Measurements from ENCODE around the gene NRXN3. TPM values are rescaled to one million over a fixed set of nuclear protein-coding genes. Genes with fewer than 3 reads are reported as not detected.

Gene NRXN3
- total RNA-seq, 1 donor from 2014 or later = 20.3 TPM

DNA sequence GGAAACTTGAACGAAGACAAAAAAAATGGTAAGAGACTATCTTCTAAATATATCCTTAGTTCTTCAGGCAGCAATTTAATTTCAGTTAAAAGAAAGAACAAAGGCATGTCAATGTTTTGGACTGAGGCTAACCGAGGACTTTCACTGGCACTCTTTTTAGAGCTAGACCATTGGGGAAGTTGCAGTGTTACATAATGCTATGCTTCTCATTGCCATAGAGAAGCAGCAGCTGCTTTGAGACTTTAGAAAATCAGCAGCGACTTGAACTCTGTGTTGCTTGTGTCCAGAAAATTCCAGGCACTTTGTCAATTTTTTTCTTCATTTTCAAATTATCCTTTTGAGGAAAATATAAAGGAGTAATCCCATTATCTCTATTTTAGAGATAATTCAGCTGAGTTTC, 964.2 kb downstream of the NRXN3 start:
- no peak for DNase-seq (ENCODE audit: low spot score)

DNA sequence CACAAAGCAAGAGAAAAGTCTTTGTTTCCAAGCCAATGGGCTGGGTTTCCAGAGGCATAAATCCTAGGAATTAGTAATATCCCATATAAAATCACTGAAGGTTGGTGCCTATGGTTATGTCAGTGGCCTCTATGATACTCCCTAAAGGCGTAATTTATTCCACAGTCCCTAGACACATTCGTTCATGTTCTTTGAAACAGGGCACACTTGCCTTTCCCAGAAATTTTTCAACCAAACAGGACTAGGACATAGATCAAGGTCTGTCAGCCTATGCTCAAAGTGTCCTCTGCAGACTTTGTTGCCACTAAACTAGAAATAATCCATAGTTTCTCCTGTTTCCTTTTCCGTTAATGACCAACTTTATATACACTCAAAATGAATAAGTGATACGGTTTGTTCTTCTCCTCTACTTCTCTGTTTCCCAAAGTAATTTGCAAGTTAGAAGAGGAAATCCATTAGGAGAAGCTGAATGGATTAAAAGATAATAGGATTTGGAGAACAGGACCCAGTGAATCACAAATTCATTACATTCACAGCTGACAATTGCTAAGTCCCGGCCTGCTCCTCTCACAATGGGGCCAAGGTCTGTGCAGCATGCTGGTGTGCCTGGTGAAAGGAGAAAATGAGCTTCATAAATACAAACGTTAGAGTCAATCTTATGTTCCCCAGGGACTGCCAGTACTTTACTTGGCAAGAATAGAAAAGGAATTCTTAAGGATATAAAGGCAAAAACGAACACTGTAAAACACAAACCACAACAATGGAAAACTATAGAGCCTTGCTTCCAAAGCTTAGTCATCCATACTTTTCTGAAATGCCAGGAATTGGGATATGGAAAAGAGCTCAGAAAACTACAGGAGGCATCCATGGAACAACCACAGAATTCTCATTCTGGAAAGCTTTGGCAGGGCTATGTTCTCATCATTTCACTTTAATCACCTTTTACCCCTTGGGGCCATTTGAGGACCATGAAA, 966.2 kb downstream of the NRXN3 start:
- no peak for DNase-seq (ENCODE audit: low spot score)

- DNase-seq (ENCODE audit: low spot score) = no peak
Measured at GRCh38 chr14:79137045-79137430, 966.9 kb downstream of the NRXN3 start.

DNA sequence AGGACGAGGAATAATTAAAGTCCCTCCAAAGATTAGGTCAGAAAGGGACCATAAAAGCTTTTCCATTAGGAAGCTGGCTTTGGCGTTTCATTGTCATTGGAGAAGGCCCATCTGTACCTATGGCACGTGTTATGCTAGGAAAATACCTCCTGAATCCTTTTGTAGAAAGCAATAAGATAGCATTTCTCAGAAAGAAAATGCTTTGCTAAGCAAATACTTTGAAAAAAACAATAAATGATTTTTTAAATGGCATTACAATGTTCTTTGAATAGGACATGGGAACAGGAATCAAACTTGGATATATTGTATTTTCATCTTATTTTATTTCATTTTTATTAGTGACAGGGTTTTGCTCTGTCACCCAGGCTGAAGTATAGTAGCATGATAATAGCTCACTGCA, 967.7 kb downstream of the NRXN3 start:
- DNase-seq (ENCODE audit: low spot score) = no peak

- DNase-seq (ENCODE audit: low spot score) = no peak
Measured at GRCh38 chr14:79144896-79145295, 974.7 kb downstream of the NRXN3 start.

GRCh38 chr14:79150226-79150625, 980.1 kb downstream of the NRXN3 start:
- DNase-seq (ENCODE audit: low spot score) = no peak

GRCh38 chr14:79157369-79157768, 987.2 kb downstream of the NRXN3 start:
- no peak for DNase-seq (ENCODE audit: low spot score)

GRCh38 chr14:79161571-79161970, 991.4 kb downstream of the NRXN3 start:
- peak; percentile 33 for DNase-seq (ENCODE audit: low spot score)

GRCh38 chr14:79162833-79163232, 992.7 kb downstream of the NRXN3 start:
- DNase-seq (ENCODE audit: low spot score) = no peak

DNA sequence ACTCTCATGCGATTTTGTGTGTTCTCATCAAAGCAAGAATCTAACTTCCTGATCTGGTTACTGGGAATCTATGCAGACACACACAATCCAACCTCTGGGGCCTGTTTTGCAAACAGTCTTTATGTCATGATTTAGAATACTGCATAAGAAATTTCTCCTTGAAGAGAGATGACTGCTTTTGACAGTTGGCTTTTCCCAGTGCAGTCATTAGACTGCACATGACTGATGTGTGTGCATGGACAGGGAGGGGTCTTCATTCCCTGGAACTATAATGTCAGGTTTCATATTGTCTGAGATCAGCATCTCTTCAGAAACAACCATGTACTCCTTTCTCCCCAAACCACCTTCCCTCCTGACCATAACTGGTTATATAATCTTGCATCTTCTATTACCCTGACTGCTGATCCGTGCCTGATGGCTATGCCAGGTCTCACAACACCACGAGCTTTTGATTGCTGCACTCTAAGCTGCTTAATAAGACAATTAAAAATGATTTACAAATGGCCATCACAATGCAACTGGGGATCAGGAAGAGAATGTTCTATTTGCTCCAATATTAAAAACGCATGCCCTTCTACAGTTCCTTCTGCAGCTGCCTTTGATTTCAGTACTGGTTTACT, 995.4 kb downstream of the NRXN3 start:
- DNase-seq (ENCODE audit: low spot score) = no peak

DNA sequence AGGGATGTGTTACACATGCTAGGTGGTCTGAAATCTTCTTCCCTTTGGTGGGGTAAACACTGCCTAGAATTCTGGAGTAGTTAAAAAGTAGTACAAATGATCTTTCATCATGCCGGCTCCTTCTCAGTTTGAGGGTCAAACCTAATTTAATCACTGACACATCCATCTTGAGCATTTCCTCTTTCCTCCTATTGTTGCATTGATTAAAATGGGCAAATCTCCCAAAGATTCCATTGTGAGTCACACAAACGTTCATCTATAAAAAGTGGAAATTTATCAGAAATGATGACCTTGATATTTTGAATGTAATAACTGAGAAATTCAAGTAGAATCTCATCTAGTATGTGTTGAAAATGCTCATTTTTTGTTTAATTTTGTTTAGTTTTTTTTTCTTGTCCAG, 996.0 kb downstream of the NRXN3 start:
- no peak for DNase-seq (ENCODE audit: low spot score)

GRCh38 chr14:79167957-79168356, 997.8 kb downstream of the NRXN3 start:
- DNase-seq (ENCODE audit: low spot score) = no peak

DNA sequence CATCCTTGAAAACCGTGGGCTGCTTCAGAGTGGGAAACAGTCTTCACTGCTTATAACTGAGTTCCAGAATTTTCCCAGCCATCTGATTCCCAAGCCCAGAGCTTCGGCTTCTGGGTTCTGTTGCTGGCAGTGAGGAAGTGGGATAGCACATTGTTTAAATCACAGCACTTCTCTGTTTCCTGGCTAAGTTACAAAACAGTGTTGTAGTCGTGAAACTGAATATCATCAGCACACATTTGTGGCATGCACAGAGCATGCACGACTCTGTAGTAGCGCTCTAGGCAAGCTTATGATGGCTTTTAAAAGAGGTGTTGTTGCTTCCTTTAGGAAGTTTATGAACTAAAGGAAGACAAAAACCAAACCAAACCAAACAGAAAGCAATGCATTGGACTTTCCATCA, 1005.5 kb downstream of the NRXN3 start:
- no peak for DNase-seq (ENCODE audit: low spot score)

DNA sequence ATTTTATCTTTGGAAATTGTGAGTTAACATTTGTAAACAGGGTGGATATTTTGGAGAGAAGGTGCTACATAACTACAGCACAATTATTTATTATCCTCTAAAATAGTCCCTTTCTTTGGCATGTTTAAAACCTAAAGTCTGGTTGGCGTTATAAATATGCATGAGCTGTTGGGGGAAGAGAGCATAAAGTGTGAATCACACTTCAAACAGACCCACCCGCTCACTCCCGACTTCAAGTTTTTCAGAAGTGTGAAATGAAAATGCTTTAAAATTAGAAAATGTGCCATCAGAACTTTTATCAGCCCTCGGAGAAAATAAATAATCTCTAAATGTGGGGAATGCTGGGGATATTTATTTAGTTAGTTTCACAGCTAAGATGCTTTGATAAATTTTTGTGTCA, 1006.9 kb downstream of the NRXN3 start:
- no peak for DNase-seq (ENCODE audit: low spot score)

DNA sequence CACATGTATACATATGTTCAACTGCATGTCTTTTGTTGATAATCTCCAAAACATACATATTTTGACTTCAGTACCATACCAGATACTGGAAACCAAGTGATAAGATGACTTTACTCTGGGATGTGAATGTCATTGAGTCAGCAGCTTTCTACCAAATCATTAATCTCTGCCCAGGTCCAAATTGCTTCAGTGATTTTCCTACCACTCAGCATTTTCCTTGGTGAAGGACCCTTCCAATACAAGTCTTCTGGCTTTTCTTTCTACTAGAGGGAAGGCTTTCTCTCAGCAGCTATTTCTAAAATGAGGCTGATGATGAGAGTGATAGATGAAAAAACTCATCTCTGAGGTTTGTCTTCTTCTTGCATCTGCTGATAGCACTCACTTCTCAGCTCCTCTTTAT, 1008.5 kb downstream of the NRXN3 start:
- no peak for DNase-seq (ENCODE audit: low spot score)

- DNase-seq (ENCODE audit: low spot score) = no peak
Measured at GRCh38 chr14:79179985-79180384, 1009.8 kb downstream of the NRXN3 start.

DNA sequence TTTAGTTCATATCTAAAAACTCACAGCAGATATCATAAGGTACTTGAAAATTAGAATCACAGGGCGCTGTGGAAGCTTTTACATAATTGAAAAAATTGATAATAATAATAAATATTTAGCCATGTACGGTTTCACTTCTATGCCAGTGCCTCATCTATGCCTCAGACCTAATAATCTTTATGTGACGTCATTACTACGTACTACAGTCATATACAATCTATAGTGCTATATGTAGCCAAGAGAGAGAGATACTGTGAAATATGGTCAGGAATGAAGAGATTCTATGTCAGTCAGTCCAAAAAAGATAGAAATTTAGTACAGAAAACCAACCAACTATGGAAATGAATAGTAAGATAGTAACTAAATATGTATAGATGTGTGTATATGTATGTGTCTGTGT, 1010.5 kb downstream of the NRXN3 start:
- DNase-seq (ENCODE audit: low spot score) = no peak

DNA sequence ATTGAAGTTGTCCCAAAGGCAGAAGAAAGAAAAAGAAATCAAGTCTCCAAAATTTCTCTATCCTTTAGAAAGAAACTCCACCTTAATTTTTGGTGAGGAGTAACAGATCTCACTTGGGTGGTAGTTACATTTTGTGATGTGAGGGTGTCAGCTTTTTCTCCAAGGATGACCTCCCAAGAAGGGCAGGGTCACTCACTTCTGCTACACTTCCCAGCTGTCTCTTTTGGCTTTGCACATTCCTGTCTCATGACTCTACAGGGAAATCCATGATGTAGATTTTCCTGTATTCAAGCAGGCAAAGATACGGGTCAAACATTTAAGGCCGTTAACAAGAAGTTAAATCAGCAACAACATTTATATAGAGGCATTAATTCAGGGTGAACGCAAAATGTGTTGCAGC, 1016.4 kb downstream of the NRXN3 start:
- no peak for DNase-seq (ENCODE audit: low spot score)

DNA sequence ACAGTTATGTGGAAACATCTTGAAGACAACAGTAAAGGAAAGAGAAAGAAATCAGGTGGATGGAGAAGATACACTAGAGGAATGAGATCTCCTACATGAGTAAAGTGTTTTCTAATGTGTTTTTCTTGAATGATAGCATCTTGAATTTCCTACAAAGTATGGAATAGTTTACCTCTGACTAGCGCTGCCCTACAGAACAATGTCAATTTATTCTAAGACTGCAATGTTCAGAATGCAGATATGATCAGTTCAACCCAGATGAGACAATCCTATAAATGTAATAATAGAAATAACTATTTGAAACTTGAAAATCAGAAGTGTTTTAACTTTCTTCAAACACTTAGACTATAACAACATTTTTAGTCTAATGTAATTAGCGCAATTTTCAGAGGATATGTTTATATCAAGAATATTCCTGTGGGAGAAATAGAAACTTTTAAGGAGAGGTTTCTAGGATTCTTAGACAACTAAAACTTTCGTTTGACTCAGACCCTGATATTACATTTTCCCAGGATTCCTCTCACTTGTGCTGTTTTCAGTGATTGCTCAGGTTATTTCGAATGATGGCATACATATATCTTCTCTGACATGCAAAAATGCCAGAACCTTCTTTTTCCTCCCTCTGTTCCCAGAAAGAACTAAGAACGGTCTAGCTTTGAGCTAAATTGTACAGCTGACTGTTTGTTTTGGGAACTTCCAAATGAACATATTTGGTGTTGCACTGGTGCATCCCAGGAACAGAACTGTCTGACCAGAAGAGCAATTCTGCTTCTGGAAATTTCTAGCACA, 1023.7 kb downstream of the NRXN3 start:
- DNase-seq (ENCODE audit: low spot score) = no peak

GRCh38 chr14:79196216-79196615, 1026.0 kb downstream of the NRXN3 start:
- no peak for DNase-seq (ENCODE audit: low spot score)

GRCh38 chr14:79197516-79197915, 1027.3 kb downstream of the NRXN3 start:
- DNase-seq (ENCODE audit: low spot score) = no peak

GRCh38 chr14:79199217-79199616, 1029.0 kb downstream of the NRXN3 start:
- DNase-seq (ENCODE audit: low spot score) = no peak
